Upper lobe of left lung (tissue), 6 donors: Measurements from ENCODE around the gene KRR1. TPM values are rescaled to one million over a fixed set of nuclear protein-coding genes. Genes with fewer than 3 reads are reported as not detected.
"Not testable (repeated sequence)": the region's sequence is repeated elsewhere in the genome, so short reads cannot be mapped to it uniquely, and the experiment has no call there.

Source experiments
- ATAC-seq, 2 donors: fragments of 200-7000 bp; cut with Tn5 transposase; one replicate each; pipeline ENCODE4 v1.9.1; 2022; ENCODE audit warnings: mild to moderate bottlenecking in 2 of 2, moderate library complexity in 2 of 2; ENCODE audit not compliant: low FRiP score in 2 of 2
- DNase-seq, 2 donors: peaks; one replicate each; pipeline ENCODE4 v3.0.0-alpha.2; 2019 to 2020
- H3K27ac ChIP-seq, 4 donors: fragments of 200-600 bp; sonication (generic); one replicate each; pipeline ENCODE4 v1.5.1; 2016 to 2019
- H3K27me3 ChIP-seq, 4 donors: fragments of 200-600 bp; sonication (generic); one replicate each; pipeline ENCODE4 v1.5.1; 2017 to 2019
- H3K36me3 ChIP-seq, 4 donors: fragments of 200-600 bp; sonication (generic); one replicate each; pipeline ENCODE4 v1.5.1; 2016 to 2019
- H3K4me1 ChIP-seq, 4 donors: fragments of 200-600 bp; sonication (generic); one replicate each; pipeline ENCODE4 v1.5.1; 2018 to 2019
- H3K4me3 ChIP-seq, 4 donors: fragments of 200-600 bp; sonication (generic); one replicate each; pipeline ENCODE4 v1.5.1; 2017 to 2019; ENCODE audit warnings: mild to moderate bottlenecking in 2 of 4, moderate library complexity in 1 of 4
- H3K9me3 ChIP-seq, 4 donors: fragments of 200-600 bp; sonication (generic); one replicate each; pipeline ENCODE4 v1.5.1; 2018 to 2019
- CTCF ChIP-seq, 6 experiments: fragments of 450-650 bp in 4 of 6; fragments of 200-600 bp in 2 of 6; sonication (generic) in 2 of 6; IDR thresholded peaks; one replicate each; pipeline ENCODE4 v1.5.1; 2016 to 2019; ENCODE audit warnings: antibody characterized with exemption in 6 of 6
- EP300 ChIP-seq, 4 donors: sonication (generic); formaldehyde crosslinking; IDR thresholded peaks; one replicate each; pipeline ENCODE4 v1.5.1; 2017; ENCODE audit warnings: antibody characterized with exemption in 4 of 4, control low read depth in 2 of 4
- POLR2A ChIP-seq, 4 donors: fragments of 450-650 bp; IDR thresholded peaks; one replicate each; pipeline ENCODE4 v1.5.1; 2016 to 2017; ENCODE audit warnings: antibody characterized with exemption in 4 of 4, mild to moderate bottlenecking in 2 of 4
- POLR2AphosphoS5 ChIP-seq, 2 donors: sonication (generic); formaldehyde crosslinking; IDR thresholded peaks; one replicate each; pipeline ENCODE4 v1.5.1; 2017; ENCODE audit warnings: antibody characterized with exemption in 2 of 2
- WGBS, 2 donors: methylation state at CpG; one replicate each; pipeline ENCODE4 v1.1.5; 2017 to 2018; 5-methylcytosine and 5-hydroxymethylcytosine counted together
- total RNA-seq, 6 donors: library from RNA; depleted of rRNA in 4 of 6; stranded (reverse); fragments of >200 nt in 4 of 6; gene quantifications; one replicate each; pipeline versions ENCODE4 v1.1.0 to v1.2.1, GENCODE V29; 2016 to 2021
- donor health status: DM: no; HTN: no; CAD: no; lungs with moderate emphysema.
- donor health status: DM: no; HTN: yes; CAD: no; lungs with severe emphysema.

Gene KRR1
- total RNA-seq, 6 donors from 2014 or later, result 24.5 to 44.6 (median 35.7) TPM

- DNase-seq, result no peak
- 68 to 71% methylated on average over 2 of the region's 2 CpGs for WGBS, 2 donors
- no peaks in the 10 kb centered on the region for H3K9me3 ChIP-seq
- H3K27me3 ChIP-seq, result no peaks in the 10 kb centered on the region
- no peaks in the 10 kb centered on the region for H3K36me3 ChIP-seq
- no peak overlapping the region for H3K4me3 ChIP-seq
- TF ChIP-seq POLR2AphosphoS5 (IDR thresholded peaks at IDR 0.05) (no peak), POLR2A (IDR thresholded peaks at IDR 0.05) (no peak), CTCF (IDR thresholded peaks at IDR 0.05) (no peak), EP300 (IDR thresholded peaks at IDR 0.05) (no peak)
- H3K27ac ChIP-seq, result no peak overlapping the region
- ATAC-seq, result no peak
- no peaks in the 10 kb centered on the region for H3K4me1 ChIP-seq
These were observed 17.3 kb upstream of the KRR1 start for GRCh38 chr12:75528692-75529091.

- 52 to 60% methylated on average over 2 of the region's 2 CpGs for WGBS, 2 donors
These were observed 16.9 kb upstream of the KRR1 start for GRCh38 chr12:75528272-75528671.

GRCh38 chr12:75526655-75527511, 15.5 kb upstream of the KRR1 start:
- TF ChIP-seq CTCF (IDR thresholded peaks at IDR 0.05) (peak; percentile 36 to 66 (median 58)), POLR2AphosphoS5 (IDR thresholded peaks at IDR 0.05) (no peak)
- WGBS, 2 donors, result 23 to 28% methylated on average over 4 of the region's 4 CpGs
- Histone ChIP-seq H3K9me3 (no peaks in the 10 kb centered on the region), H3K4me1 (no peaks in the 10 kb centered on the region), H3K4me3 (no peak overlapping the region), H3K36me3 (no peaks in the 10 kb centered on the region), H3K27me3 (no peaks in the 10 kb centered on the region), H3K27ac (no peak overlapping the region)
- DNase-seq (no peak), ATAC-seq (peak in 1 of 2 donors; percentile 57)

More at GRCh38 chr12:75528272-75528671, 16.9 kb upstream of the KRR1 start:
- Histone ChIP-seq H3K4me3 (no peak overlapping the region), H3K36me3 (no peaks in the 10 kb centered on the region), H3K4me1 (no peaks in the 10 kb centered on the region), H3K9me3 (no peaks in the 10 kb centered on the region), H3K27ac (no peak overlapping the region), H3K27me3 (no peaks in the 10 kb centered on the region)
- no peak for TF ChIP-seq POLR2AphosphoS5 (IDR thresholded peaks at IDR 0.05)
- no peak for TF ChIP-seq CTCF (IDR thresholded peaks at IDR 0.05)
- TF ChIP-seq POLR2A (IDR thresholded peaks at IDR 0.05), result no peak
- no peak for TF ChIP-seq EP300 (IDR thresholded peaks at IDR 0.05)
- ATAC-seq, result no peak
- DNase-seq, result no peak

GRCh38 chr12:75525263-75525662, 13.9 kb upstream of the KRR1 start:
- ATAC-seq, result no peak
- no peak for TF ChIP-seq POLR2AphosphoS5 (IDR thresholded peaks at IDR 0.05)
- no peak for TF ChIP-seq POLR2A (IDR thresholded peaks at IDR 0.05)
- TF ChIP-seq CTCF (IDR thresholded peaks at IDR 0.05), result no peak
- TF ChIP-seq EP300 (IDR thresholded peaks at IDR 0.05), result no peak
- WGBS, 2 donors, result 28 to 30% methylated on average over 1 of the region's 1 CpG

GRCh38 chr12:75522124-75522523, 10.7 kb upstream of the KRR1 start:
- not testable (repeated sequence) for H3K4me3 ChIP-seq, H3K36me3 ChIP-seq, H3K4me1 ChIP-seq, ATAC-seq, H3K9me3 ChIP-seq, H3K27me3 ChIP-seq, H3K27ac ChIP-seq, DNase-seq
- WGBS, 2 donors, result 88 to 95% methylated on average over 5 of the region's 5 CpGs

More at GRCh38 chr12:75525263-75525662, 13.9 kb upstream of the KRR1 start:
- no peaks in the 10 kb centered on the region for H3K9me3 ChIP-seq
- no peaks in the 10 kb centered on the region for H3K4me1 ChIP-seq
- H3K4me3 ChIP-seq, result no peak overlapping the region
- H3K36me3 ChIP-seq, result no peaks in the 10 kb centered on the region
- no peaks in the 10 kb centered on the region for H3K27me3 ChIP-seq
- no peak overlapping the region for H3K27ac ChIP-seq
- DNase-seq, result no peak

GRCh38 chr12:75521224-75521623, 9.8 kb upstream of the KRR1 start:
- not testable (repeated sequence) for H3K4me3 ChIP-seq, H3K27me3 ChIP-seq, H3K4me1 ChIP-seq, H3K9me3 ChIP-seq, H3K36me3 ChIP-seq, DNase-seq, ATAC-seq, H3K27ac ChIP-seq
